HG02610 (cell line): ENCODE results near the gene SIRPB2.

Experiments used
- ATAC-seq: cut with Tn5 transposase; IDR thresholded peaks from one replicate; pipeline ENCODE4 v1.9.1; 2021; ENCODE audit warnings: mild to moderate bottlenecking, moderate library complexity; ENCODE audit not compliant: unreplicated experiment

The SIRPB2 gene

DNA sequence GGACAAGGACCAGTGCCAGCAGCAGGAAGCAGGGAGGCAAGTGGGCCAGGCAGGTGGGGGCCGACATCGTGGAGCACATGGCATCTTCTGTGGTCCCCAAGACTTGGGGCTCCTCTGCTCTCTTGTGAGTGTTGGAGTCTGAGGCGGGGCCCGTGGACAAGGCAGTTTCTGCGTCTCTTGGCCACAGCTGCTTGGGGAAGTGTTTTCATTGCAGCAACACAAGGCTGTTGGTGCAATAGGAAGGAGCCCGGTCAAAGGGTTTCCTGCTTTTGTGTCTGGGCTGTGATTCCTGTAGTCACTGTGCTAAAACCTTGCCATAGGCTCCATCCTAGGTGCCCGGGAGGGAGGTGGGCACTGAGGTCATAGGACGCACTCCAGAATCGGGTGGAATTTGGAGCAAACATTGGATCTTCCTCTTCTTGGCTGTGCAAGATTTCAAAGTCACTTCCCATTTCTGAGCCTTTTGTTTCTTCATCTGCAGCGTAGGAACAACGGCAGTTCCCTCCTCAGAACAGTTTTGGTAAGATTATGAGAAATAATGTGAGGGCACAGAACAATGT is at the start of gene SIRPB2:
SIRPB2 (minus strand) TSS at position 140 of the 560 bp plus-strand sequence; CDS start at position 79, 61 bp downstream.
- ATAC-seq, result no peak

GRCh38 chr20:1539816-1540419 is 48.7 kb upstream of the SIRPB2 start:
- no peak for ATAC-seq

GRCh38 chr20:1538655-1539054 is 47.4 kb upstream of the SIRPB2 start:
- ATAC-seq, result no peak

GRCh38 chr20:1537731-1538058 is 46.5 kb upstream of the SIRPB2 start:
- ATAC-seq, result no peak

- no peak for ATAC-seq
Measured at GRCh38 chr20:1536893-1537730, 45.9 kb upstream of the SIRPB2 start.

DNA sequence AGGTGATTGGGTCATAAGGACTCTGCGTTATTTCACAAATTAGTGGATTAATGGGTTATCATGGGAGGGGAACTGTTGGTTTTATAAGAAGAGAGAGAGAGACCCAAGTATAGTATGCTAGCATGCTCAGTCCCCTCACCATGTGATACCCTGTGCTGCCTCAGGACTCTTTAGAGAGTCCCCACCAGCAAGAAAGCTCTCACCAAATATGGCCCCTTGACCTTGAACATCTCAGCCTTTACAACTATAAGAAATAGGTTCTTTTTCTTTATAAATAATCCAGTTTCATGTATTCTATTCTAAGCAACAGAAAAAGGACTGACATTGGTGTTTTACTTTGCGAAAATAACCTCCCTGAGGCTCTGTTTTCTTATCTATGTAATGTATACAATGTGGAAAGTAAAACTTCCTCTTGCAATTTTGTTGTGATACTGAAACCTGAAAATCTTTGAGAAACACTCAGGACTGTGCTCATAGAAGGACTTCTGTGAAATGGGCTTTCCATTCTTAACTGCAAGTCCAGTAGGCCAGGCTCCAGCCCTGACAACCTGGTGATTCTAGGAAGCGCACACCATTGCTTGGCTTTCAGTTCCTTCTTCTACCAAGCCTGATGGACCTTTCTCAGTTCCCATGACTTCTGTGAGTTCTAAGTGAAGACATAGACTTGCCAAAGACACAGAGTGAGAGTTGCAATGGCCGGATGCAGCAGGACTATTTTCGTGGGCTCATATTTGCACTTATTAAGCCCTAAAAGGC is 44.4 kb upstream of the SIRPB2 start:
- ATAC-seq, result peak; percentile 88

- no peak for ATAC-seq
Measured at GRCh38 chr20:1534526-1534925, 43.3 kb upstream of the SIRPB2 start.

GRCh38 chr20:1533059-1533458 is 41.8 kb upstream of the SIRPB2 start:
- no peak for ATAC-seq

- no peak for ATAC-seq
Measured at GRCh38 chr20:1528811-1529210, 37.6 kb upstream of the SIRPB2 start.

DNA sequence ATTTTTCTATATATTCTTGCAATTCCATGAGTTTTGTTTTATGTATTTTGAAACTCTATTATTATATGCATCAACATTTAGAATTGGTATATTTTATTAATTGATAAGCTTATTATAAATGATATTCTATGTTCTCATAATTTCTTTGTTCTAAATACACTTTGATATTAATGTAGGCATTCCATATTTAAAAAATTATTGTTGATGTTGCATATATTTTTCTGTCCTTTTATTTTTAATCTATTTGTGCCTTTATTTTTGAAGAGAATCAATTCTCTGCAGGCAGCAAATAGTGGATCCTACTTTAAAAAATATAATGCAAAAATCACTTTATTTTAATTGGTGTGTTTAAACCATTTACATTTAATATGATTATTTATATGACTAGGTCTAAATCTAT is 36.7 kb upstream of the SIRPB2 start:
- ATAC-seq, result no peak

DNA sequence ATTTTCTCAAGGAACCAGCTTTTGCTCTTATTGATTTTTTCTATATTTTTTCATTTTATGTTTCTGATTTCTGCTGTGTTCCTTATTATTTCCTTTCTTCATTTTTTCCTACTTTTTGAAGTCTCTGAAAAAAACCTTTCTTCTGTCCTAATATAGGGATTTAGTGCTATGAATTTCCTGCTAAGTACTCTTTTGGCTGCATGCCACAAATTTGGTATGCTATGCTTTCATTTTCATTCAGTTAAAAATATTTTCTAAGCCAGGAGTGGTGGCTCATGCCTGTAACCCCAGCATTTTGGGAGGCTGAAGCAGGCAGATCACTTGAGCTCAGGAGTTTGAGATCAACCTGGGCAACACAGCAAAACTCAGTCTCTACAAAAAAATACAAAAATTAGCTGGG is 35.7 kb upstream of the SIRPB2 start:
- no peak for ATAC-seq

- ATAC-seq, result no peak
Measured at GRCh38 chr20:1526310-1526709, 35.1 kb upstream of the SIRPB2 start.

DNA sequence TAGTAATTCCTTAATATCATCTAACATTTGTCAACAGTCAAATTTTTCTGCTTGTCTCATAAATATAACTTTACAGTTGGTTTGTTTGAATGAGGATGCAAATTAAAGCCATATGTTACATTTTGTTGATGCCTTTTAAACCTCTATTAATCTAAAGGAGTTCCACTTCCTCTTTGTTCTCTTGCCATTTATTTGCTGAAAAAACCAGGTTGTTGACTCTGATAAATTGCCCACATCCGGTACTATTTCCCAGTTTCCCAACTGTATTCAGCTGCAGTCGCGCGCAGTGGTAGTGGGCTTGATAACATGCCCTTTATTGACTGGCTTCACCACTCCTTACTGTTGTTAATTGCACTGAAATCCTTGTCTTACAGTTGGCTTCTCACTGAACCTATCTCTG is 32.8 kb upstream of the SIRPB2 start:
- ATAC-seq, result no peak

- no peak for ATAC-seq
Measured at GRCh38 chr20:1517010-1517409, 25.8 kb upstream of the SIRPB2 start.

DNA sequence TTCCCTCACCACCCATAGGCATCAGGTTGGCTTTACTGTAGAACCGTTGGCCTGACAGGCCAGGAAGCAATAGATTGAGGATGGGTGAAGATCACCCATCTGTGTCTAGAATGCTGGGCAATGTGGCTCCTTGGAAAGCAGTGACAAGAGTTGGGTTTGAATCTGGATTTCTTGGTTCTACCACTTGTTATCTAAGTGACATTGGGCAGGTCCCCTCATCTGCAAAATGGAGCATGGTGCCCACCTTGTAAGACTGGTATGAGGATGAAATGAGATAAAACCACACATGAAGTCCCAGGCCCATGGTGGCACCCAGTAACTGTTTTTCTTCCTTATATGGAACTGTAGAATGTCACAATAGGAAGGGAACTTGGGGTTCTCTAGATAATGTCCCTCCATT is 22.6 kb upstream of the SIRPB2 start:
- ATAC-seq, result no peak

DNA sequence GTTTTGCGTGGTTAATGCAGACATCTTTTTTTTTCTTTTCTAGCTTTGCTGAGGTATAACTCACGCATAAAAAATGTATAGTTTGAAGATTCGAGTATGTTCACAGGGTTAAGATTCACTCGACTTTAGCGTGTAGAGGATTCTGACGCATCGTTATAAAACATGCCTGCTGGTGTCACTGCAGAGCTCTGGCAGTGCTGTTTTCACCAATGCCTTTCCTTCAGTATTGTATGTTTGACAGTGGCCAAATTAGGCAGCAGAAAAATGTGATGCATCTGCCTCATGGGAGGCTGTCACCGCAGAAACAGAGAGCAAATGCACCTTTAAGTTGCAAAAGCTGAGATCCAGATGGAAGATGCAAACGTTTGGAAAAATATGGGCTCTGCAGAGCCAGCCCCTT is 18.0 kb upstream of the SIRPB2 start:
- ATAC-seq, result no peak

DNA sequence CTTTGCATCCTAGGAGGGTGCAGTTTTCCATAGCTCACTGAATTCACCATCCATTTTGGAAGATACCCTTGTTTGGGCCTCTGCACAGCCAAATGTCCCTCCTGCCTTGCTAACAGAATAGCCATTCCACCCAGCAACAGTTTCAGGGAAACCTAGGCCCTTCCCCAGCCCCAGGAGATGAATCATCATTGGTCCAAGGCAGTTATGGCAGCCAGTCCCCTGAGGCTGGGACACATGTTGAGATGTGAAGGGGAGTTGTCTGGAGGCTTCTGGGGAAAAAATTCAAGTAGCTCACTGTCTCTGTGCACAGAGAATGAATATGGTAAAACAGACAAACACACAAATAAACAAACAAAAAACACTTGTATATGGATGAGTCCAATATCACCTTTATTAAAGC is 17.4 kb upstream of the SIRPB2 start:
- ATAC-seq, result no peak

GRCh38 chr20:1507276-1507675 is 16.1 kb upstream of the SIRPB2 start:
- no peak for ATAC-seq

- ATAC-seq, result no peak
Measured at GRCh38 chr20:1505871-1506270, 14.7 kb upstream of the SIRPB2 start.

- no peak for ATAC-seq
Measured at GRCh38 chr20:1505361-1505760, 14.1 kb upstream of the SIRPB2 start.

DNA sequence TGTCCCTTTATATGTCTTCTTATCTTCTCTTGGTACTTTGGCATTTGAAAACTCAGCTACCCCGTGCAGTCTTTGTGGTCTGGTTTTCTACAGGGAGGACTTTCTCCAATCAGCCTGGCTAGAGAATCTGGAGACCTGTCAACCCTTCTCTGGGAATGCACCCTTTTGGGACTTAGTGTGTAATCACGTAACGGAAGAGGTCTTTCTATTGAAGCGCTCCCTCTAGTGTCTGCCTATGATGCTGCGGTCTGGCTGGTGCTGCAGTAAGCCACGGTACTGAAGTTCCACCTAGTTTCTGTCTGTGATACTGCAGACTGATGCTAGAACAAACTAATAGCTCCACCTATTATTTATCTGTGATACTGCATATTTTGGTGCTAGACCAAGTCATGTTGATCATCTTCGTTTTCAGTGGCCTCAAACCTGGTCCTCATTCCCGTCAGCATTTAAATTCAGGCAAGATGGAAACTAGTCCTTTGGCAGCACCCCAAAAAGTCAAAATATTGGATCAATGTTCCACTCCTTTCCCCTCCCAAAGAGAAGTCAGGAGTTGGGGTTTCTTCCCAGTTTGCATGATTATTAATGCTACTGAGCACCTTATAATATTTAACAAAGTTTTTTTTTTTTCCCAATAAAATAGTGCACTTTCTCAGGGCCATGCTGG is 12.5 kb upstream of the SIRPB2 start:
- ATAC-seq, result peak; percentile 83
